Endothelial cell of umbilical vein (primary cell): ENCODE results near the gene CAMTA1. TPM values are rescaled to one million over a fixed set of nuclear protein-coding genes. Genes with fewer than 3 reads are reported as not detected.

ENCODE experiments used
- BruUV-seq: library from RNA; stranded (reverse); fragments of 400-500 nt; replicated peaks from 2 replicates; lab custom pipeline; 2021; lab: Mats Ljungman, UMichigan
- CTCF ChIA-PET: fragments of 300-600, 350-600 bp; sonication (Branson Sonifier 250); formaldehyde crosslinking; loops from one replicate; lab custom pipeline; 2021; ENCODE audit warnings: antibody characterized with exemption, inconsistent platforms; lab: Charles Lee
- POLR2A ChIA-PET: fragments of 300-600, 350-600 bp; sonication (Branson Sonifier 250); formaldehyde crosslinking; loops from one replicate; lab custom pipeline; 2021; ENCODE audit warnings: antibody characterized with exemption, inconsistent platforms; lab: Charles Lee
- DNase-seq: peaks from one replicate; pipeline ENCODE4 v3.0.0-alpha.2; 2011; ENCODE audit warnings: low read depth, low spot score
- FAIRE-seq: peaks from 2 replicates; lab custom pipeline; 2011; peaks lifted over from hg19 to GRCh38; lab: Jason Lieb, UNC
- H2AFZ ChIP-seq: 2 replicates; pipeline ENCODE4 v1.6.0; 2012; ENCODE audit warnings: low read depth, low read length, control low read depth, inconsistent platforms
- H3K27ac ChIP-seq: 2 replicates; pipeline ENCODE4 v1.5.1; 2011; ENCODE audit warnings: low read depth, mild to moderate bottlenecking, control low read depth, low read length, moderate library complexity; ENCODE audit not compliant: insufficient read depth
- H3K27me3 ChIP-seq, 2 experiments: 2 replicates each; pipeline versions ENCODE4 v1.6.0 to v1.6.1; 2011; ENCODE audit warnings: low read length in 2 of 2, mixed read lengths in 1 of 2; ENCODE audit not compliant: control insufficient read depth in 2 of 2, insufficient read depth in 2 of 2
- H3K36me3 ChIP-seq, 2 experiments: 2 replicates in 1 of 2; 3 replicates in 1 of 2; pipeline ENCODE4 v1.5.1; 2011; ENCODE audit warnings: low read length in 2 of 2, mild to moderate bottlenecking in 1 of 2, moderate library complexity in 1 of 2; ENCODE audit not compliant: control insufficient read depth in 2 of 2, insufficient read depth in 2 of 2; ENCODE audit errors: extremely low read depth in 1 of 2
- H3K4me1 ChIP-seq: 3 replicates; pipeline ENCODE4 v1.5.1; 2011; ENCODE audit warnings: mild to moderate bottlenecking, low read length; ENCODE audit not compliant: control insufficient read depth, insufficient read depth; ENCODE audit errors: extremely low read depth
- H3K4me2 ChIP-seq: 2 replicates; pipeline ENCODE4 v1.6.1; 2011; ENCODE audit warnings: low read length, control low read depth, mixed read lengths; ENCODE audit not compliant: insufficient read depth
- H3K4me3 ChIP-seq, 3 experiments: fragments of 200-600 bp in 1 of 3; sonication (generic), shearing (Covaris generic) in 1 of 3; replicated peaks in 1 of 3; 2 replicates each; pipeline ENCODE4 v1.5.1; 2011 to 2016; ENCODE audit warnings: control low read depth in 3 of 3, low read length in 3 of 3, mild to moderate bottlenecking in 2 of 3, inconsistent platforms in 1 of 3, low read depth in 1 of 3, moderate library complexity in 1 of 3; ENCODE audit not compliant: insufficient read depth in 1 of 3
- H3K79me2 ChIP-seq: 2 replicates; pipeline ENCODE4 v1.6.0; 2012; ENCODE audit warnings: low read length, inconsistent platforms; ENCODE audit not compliant: control insufficient read depth, insufficient read depth
- H3K9ac ChIP-seq: replicated peaks from 2 replicates; pipeline ENCODE3; 2011; ENCODE audit warnings: low read length, control low read depth; ENCODE audit not compliant: insufficient read depth; ENCODE audit errors: extremely low read depth
- H3K9me1 ChIP-seq: replicated peaks from 3 replicates; pipeline ENCODE4 v1.6.0; 2011; ENCODE audit warnings: mild to moderate bottlenecking, low read length; ENCODE audit not compliant: control insufficient read depth, insufficient read depth; ENCODE audit errors: extremely low read depth
- H3K9me3 ChIP-seq: replicated peaks from 2 replicates; pipeline ENCODE4 v1.5.1; 2012; ENCODE audit warnings: low read length, inconsistent platforms; ENCODE audit not compliant: control insufficient read depth, insufficient read depth
- H4K20me1 ChIP-seq: replicated peaks from 2 replicates; pipeline ENCODE3; 2011; ENCODE audit warnings: mild to moderate bottlenecking, low read length; ENCODE audit not compliant: control insufficient read depth, insufficient read depth; ENCODE audit errors: extremely low read depth
- EZH2 ChIP-seq: IDR thresholded peaks from 2 replicates; pipeline ENCODE4 v1.6.1; 2012; ENCODE audit warnings: borderline replicate concordance, low read depth, mild to moderate bottlenecking, moderate library complexity, low read length, inconsistent platforms; ENCODE audit not compliant: severe bottlenecking
- FOS ChIP-seq: IDR thresholded peaks from 2 replicates; pipeline ENCODE4 v1.6.1; 2011; ENCODE audit warnings: mild to moderate bottlenecking, low read length, moderate library complexity, borderline replicate concordance; ENCODE audit not compliant: insufficient read depth
- GATA2 ChIP-seq: IDR thresholded peaks from 2 replicates; pipeline ENCODE4 v1.7.0; 2011; ENCODE audit warnings: low read depth, mild to moderate bottlenecking, moderate library complexity, mixed read lengths, low read length; ENCODE audit not compliant: insufficient read length, insufficient read depth
- JUN ChIP-seq: IDR thresholded peaks from 2 replicates; pipeline ENCODE4 v1.6.1; 2011; ENCODE audit warnings: borderline replicate concordance, low read depth; ENCODE audit not compliant: insufficient read length, insufficient read depth
- MYC ChIP-seq: IDR thresholded peaks from one replicate; pipeline ENCODE4 v1.6.1; 2011; ENCODE audit warnings: mild to moderate bottlenecking, low read depth, low read length
- POLR2A ChIP-seq: IDR thresholded peaks from 2 replicates; pipeline ENCODE4 v1.6.1; 2012; ENCODE audit warnings: low read depth, mild to moderate bottlenecking, control low read depth, low read length
- POLR2AphosphoS5 ChIP-seq: IDR thresholded peaks from 2 replicates; pipeline ENCODE4 v1.6.1; 2012; ENCODE audit warnings: low read depth, mild to moderate bottlenecking, control low read depth, low read length, moderate library complexity; ENCODE audit not compliant: insufficient read depth
- dilution Hi-C: fragments of 300-500 bp; cut with MboI; formaldehyde crosslinking; loops from one replicate; pipeline ENCODE4 v1.15.0; 2019; ENCODE audit warnings: low sequenced_read_pairs; ENCODE audit not compliant: extremely low pct_ligation_motif_present
- intact Hi-C: fragments of 100-400 bp; cut with micrococcal nuclease; formaldehyde crosslinking; loops from one replicate; pipeline ENCODE4 v1.10.0; 2022
- polyA plus RNA-seq, 4 experiments: library from polyadenylated mRNA; depleted of rRNA in 3 of 4; stranded (reverse) in 3 of 4; unstranded in 1 of 4; fragments of >200 nt; gene quantifications; 2 replicates each; pipeline versions ENCODE4 v1.2.1 to v1.2.3, GENCODE V29; 2011 to 2012; ENCODE audit warnings: missing spikeins in 1 of 4
- total RNA-seq: library from RNA; stranded (reverse); gene quantifications from 2 replicates; pipeline ENCODE4 v1.2.3, GENCODE V29; 2021
- TF ChIP-seq, protein P1 (sequence below), 2 donors: IDR thresholded peaks; 1 replicate in 1 of 2; 2 replicates in 1 of 2; pipeline ENCODE4 v1.5.1; 2011; ENCODE audit warnings: low read length in 2 of 2, mild to moderate bottlenecking in 2 of 2, moderate library complexity in 2 of 2, control low read depth in 1 of 2, inconsistent platforms in 1 of 2, low read depth in 1 of 2; ENCODE audit not compliant: insufficient read depth in 1 of 2; ENCODE audit errors: extremely low read depth in 1 of 2
- TF ChIP-seq, protein P2 (sequence below): IDR thresholded peaks from 2 replicates; pipeline ENCODE4 v1.6.1; 2011; ENCODE audit not compliant: insufficient read depth, insufficient read length

CAMTA1 gene
- total and polyA plus RNA-seq, 2 donors (not counting 3 experiments of a cell fraction or from before 2014, with no cell fraction given), result 50.8 to 92.7 TPM

GRCh38 chr1:7503691-7504437 is 718.6 kb downstream of the CAMTA1 start:
- intact Hi-C loops, result no loop called here
- ChIA-PET CTCF (no interaction called here), POLR2A (no interaction called here)
- no peak overlapping the region for H3K9ac ChIP-seq
- no peaks in the 10 kb centered on the region for H4K20me1 ChIP-seq
- no peaks in the 10 kb centered on the region for H3K36me3 ChIP-seq
- dilution Hi-C loops, result no loop called here
- no peaks in the 10 kb centered on the region for H3K9me3 ChIP-seq
- no peaks in the 10 kb centered on the region for H3K9me1 ChIP-seq
- H3K79me2 ChIP-seq, result no peaks in the 10 kb centered on the region
- TF ChIP-seq POLR2A, result no peak
- TF ChIP-seq POLR2AphosphoS5, result no peak
- TF ChIP-seq JUN, result no peak
- H3K4me3 ChIP-seq, result no peak overlapping the region
- no TSS peak for BruUV-seq
- no peak for DNase-seq
- H3K4me1 ChIP-seq, result no peaks in the 10 kb centered on the region
- no peaks in the 10 kb centered on the region for H3K27me3 ChIP-seq
- H3K27ac ChIP-seq, result no peak overlapping the region
- H3K4me2 ChIP-seq, result no peak overlapping the region
- no peak for FAIRE-seq
- no peak overlapping the region for H2AFZ ChIP-seq

- CTCF ChIA-PET, result no interaction called here
- Histone ChIP-seq H3K9me1 (no peaks in the 10 kb centered on the region), H3K4me2 (no peak overlapping the region), H3K9me3 (no peaks in the 10 kb centered on the region), H3K4me3 (no peak overlapping the region), H3K27me3 (no peaks in the 10 kb centered on the region), H3K79me2 (no peaks in the 10 kb centered on the region), H3K4me1 (no peaks in the 10 kb centered on the region), H3K27ac (no peak overlapping the region), H3K36me3 (no peaks in the 10 kb centered on the region), H4K20me1 (no peaks in the 10 kb centered on the region), H3K9ac (no peak overlapping the region), H2AFZ (no peak overlapping the region)
- intact Hi-C loops, result no loop called here
- DNase-seq, result no peak
- TF ChIP-seq POLR2AphosphoS5, result no peak
- no peak for TF ChIP-seq POLR2A
- TF ChIP-seq, protein P1, sequence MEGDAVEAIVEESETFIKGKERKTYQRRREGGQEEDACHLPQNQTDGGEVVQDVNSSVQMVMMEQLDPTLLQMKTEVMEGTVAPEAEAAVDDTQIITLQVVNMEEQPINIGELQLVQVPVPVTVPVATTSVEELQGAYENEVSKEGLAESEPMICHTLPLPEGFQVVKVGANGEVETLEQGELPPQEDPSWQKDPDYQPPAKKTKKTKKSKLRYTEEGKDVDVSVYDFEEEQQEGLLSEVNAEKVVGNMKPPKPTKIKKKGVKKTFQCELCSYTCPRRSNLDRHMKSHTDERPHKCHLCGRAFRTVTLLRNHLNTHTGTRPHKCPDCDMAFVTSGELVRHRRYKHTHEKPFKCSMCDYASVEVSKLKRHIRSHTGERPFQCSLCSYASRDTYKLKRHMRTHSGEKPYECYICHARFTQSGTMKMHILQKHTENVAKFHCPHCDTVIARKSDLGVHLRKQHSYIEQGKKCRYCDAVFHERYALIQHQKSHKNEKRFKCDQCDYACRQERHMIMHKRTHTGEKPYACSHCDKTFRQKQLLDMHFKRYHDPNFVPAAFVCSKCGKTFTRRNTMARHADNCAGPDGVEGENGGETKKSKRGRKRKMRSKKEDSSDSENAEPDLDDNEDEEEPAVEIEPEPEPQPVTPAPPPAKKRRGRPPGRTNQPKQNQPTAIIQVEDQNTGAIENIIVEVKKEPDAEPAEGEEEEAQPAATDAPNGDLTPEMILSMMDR (IDR thresholded peaks at IDR 0.05; ENCODE audit: extremely low read depth in 1 of 2, insufficient read depth in 1 of 2, low read depth in 1 of 2, low read length in 2 of 2), result no peak
- TF ChIP-seq FOS, result no peak
- TF ChIP-seq JUN, result no peak
- no peak for TF ChIP-seq EZH2
- TF ChIP-seq, protein P2, sequence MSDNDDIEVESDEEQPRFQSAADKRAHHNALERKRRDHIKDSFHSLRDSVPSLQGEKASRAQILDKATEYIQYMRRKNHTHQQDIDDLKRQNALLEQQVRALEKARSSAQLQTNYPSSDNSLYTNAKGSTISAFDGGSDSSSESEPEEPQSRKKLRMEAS, result no peak
- TF ChIP-seq MYC, result no peak
- no peak for TF ChIP-seq GATA2
- FAIRE-seq, result no peak
- dilution Hi-C loops, result no loop called here
- BruUV-seq, result no TSS peak
- POLR2A ChIA-PET, result no interaction called here
Observed at GRCh38 chr1:7504438-7504720, 719.1 kb downstream of the CAMTA1 start.
